Measurements from ENCODE around the gene MYL4. TPM values are rescaled to one million over a fixed set of nuclear protein-coding genes. Genes with fewer than 3 reads are reported as not detected.

Gene MYL4
- total and polyA plus RNA-seq, 12 donors: 33.9 to 459 (median 92.5) TPM

- TF ChIP-seq, protein P1, sequence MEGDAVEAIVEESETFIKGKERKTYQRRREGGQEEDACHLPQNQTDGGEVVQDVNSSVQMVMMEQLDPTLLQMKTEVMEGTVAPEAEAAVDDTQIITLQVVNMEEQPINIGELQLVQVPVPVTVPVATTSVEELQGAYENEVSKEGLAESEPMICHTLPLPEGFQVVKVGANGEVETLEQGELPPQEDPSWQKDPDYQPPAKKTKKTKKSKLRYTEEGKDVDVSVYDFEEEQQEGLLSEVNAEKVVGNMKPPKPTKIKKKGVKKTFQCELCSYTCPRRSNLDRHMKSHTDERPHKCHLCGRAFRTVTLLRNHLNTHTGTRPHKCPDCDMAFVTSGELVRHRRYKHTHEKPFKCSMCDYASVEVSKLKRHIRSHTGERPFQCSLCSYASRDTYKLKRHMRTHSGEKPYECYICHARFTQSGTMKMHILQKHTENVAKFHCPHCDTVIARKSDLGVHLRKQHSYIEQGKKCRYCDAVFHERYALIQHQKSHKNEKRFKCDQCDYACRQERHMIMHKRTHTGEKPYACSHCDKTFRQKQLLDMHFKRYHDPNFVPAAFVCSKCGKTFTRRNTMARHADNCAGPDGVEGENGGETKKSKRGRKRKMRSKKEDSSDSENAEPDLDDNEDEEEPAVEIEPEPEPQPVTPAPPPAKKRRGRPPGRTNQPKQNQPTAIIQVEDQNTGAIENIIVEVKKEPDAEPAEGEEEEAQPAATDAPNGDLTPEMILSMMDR (IDR thresholded peaks at IDR 0.05): no peak
- no peak overlapping the region for H3K4me3 ChIP-seq
- H3K36me3 ChIP-seq: no peaks in the 10 kb centered on the region
- DNase-seq (no peak), ATAC-seq (no peak)
- H3K27ac ChIP-seq: no peak overlapping the region
- peaks cover 2 to 37% (median 16%) of the 10 kb centered on the region in 9 donors for H3K4me1 ChIP-seq
- intact Hi-C loops (cut with DNase I): no loop called here
- H3K9me3 ChIP-seq: no peaks in the 10 kb centered on the region
- WGBS, 2 donors: 62 to 94% methylated on average over 2 of the region's 2 CpGs
- H3K27me3 ChIP-seq: peaks cover 0 to 30% (median 0%) of the 10 kb centered on the region in 7 donors
Measured at GRCh38 chr17:47250855-47251254, 41.7 kb downstream of the MYL4 start.

GRCh38 chr17:47251421-47251940 is 42.3 kb downstream of the MYL4 start:
- peaks cover 0 to 36% (median 0%) of the 10 kb centered on the region in 7 donors for H3K27me3 ChIP-seq
- peaks cover 2 to 36% (median 12%) of the 10 kb centered on the region in 9 donors for H3K4me1 ChIP-seq
- no peaks in the 10 kb centered on the region for H3K9me3 ChIP-seq
- ATAC-seq (no peak), DNase-seq (no peak)
- no peaks in the 10 kb centered on the region for H3K36me3 ChIP-seq
- H3K4me3 ChIP-seq: no peak overlapping the region
- intact Hi-C loops (cut with DNase I): no loop called here
- 93 to 97% methylated on average over 1 of the region's 1 CpG for WGBS, 2 donors
- TF ChIP-seq, protein P1 (IDR thresholded peaks at IDR 0.05): no peak
- H3K27ac ChIP-seq: no peak overlapping the region

DNA sequence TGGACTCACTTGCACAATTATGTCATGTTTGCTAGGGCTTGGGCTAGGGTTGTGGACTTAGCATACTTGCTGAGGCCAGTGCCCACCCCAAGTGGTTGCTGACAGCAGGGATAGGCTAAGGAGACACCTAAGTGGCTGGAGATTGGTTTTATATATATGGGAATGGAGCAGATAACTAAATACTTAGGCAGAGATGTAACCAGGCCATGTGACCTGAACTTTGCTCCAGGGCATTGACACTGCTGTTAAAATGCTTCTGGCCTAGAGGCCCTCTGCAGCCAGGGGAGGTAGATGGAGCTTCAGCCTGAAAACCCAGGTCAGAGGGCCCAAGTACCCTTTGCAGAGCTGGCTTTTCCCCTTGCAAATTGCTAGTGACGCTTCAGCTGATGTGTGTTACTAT is 43.1 kb downstream of the MYL4 start:
- WGBS, 2 donors: 86 to 93% methylated on average over 1 of the region's 1 CpG
- H3K27me3 ChIP-seq: peaks cover 0 to 44% (median 0%) of the 10 kb centered on the region in 7 donors
- no peak for DNase-seq
- ATAC-seq: no peak
- intact Hi-C loops (cut with DNase I): no loop called here
- no peaks in the 10 kb centered on the region for H3K36me3 ChIP-seq
- no peak overlapping the region for H3K27ac ChIP-seq
- H3K4me3 ChIP-seq: no peak overlapping the region
- TF ChIP-seq, protein P1 (IDR thresholded peaks at IDR 0.05): no peak
- peaks cover 2 to 41% (median 12%) of the 10 kb centered on the region in 9 donors for H3K4me1 ChIP-seq
- no peaks in the 10 kb centered on the region for H3K9me3 ChIP-seq

DNA sequence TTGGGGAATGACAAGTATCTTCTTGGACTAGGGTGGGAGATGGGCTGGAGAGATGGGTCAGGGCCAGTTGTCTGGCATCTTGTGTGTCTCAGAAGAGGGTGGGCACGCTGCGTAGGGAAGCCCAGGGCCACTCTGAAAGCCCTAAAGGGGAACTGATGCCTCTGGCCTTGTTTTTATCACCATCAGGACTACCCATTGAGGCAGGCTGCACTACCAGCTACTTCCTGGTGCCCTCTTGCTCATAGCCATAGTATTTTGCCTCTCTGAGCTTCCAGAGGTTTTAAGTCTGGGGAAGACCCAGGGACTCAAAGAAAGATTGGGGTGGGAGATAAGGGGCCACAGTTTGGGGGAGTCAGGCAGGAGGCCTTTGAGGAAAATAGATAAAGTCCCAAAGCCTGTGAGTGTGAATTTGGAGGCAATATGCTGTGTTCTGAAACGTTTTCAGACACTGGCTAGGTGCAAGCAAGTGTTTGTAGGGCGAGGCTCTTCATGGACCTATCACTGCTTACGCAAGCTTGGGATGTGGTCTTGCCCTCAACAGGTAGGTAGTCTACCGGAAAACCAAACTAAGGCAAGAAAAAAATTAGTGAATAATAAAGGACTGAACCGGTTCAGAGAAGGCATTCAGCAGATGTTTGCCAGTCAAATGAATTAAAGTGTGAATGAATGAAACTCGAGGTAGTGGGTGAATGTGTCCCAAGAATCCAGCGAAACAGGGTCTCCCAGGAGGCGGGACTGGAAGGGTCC is 43.8 kb downstream of the MYL4 start:
- no peak for ATAC-seq
- WGBS, 2 donors: 76 to 78% methylated on average over 10 of the region's 10 CpGs
- intact Hi-C loops (cut with DNase I): no loop called here

More for the DNA sequence above, 43.8 kb downstream of the MYL4 start:
- Histone ChIP-seq H3K27me3 (peaks cover 0 to 51% (median 0%) of the 10 kb centered on the region in 7 donors), H3K4me1 (peaks cover 2 to 46% (median 12%) of the 10 kb centered on the region in 9 donors), H3K4me3 (peak overlapping the region; percentile 54 to 90 (median 78)), H3K9me3 (no peaks in the 10 kb centered on the region), H3K27ac (peak overlapping the region in 9 of 10 donors; percentile 60 to 89 (median 80)), H3K36me3 (no peaks in the 10 kb centered on the region)
- DNase-seq: no peak
- TF ChIP-seq, protein P1 (IDR thresholded peaks at IDR 0.05): no peak
